ENCODE results near the gene ARMH4. TPM values are rescaled to one million over a fixed set of nuclear protein-coding genes. Genes with fewer than 3 reads are reported as not detected.
A peak's percentile ranks its signal among the peaks of the same experiment; 100 is the strongest.
"Not testable (repeated sequence)": the region's sequence is repeated elsewhere in the genome, so short reads cannot be mapped to it uniquely, and the experiment has no call there.

Gene ARMH4
- total RNA-seq, 1 donor from 2014 or later: 1.5 TPM

DNA sequence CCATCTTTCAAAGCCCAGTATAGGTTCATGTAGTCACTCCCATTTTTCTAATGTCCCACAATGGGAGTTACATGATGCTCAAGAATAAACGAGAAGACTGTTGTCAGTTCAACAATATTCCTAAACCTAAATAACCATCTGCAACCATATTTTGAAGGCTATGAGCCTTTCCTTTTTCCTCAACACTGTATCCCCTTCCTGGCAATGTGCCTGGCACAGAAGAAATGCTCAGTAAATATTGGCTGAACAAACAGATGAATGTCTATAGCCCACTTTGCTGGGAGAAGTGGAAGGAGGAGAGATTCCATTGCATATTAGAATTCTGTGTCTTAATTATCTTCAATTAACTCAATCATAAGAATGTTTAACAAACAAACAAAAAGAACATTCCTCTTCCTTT, 6.1 kb downstream of the ARMH4 start:
- DNase-seq (ENCODE audit: low read depth, low spot score): no peak

DNA sequence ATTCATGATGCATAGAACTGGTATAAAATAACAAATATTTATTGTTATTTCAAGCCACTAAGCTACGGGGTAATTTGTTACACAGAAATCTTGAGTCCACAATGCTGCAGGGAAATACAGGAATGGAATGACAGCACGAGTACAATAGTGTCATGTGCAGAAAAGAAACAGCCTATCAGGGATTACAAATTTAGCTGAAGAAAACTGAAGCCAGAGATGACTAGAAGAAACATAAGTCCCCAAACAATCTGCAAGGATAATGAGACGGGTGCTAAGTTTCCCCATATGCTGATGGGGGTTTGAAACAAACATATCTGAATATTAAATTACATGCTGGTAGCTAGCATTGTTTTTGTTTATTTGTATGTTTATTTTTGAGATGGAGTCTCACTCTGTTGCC, 8.9 kb downstream of the ARMH4 start:
- DNase-seq (ENCODE audit: low read depth, low spot score): no peak

DNA sequence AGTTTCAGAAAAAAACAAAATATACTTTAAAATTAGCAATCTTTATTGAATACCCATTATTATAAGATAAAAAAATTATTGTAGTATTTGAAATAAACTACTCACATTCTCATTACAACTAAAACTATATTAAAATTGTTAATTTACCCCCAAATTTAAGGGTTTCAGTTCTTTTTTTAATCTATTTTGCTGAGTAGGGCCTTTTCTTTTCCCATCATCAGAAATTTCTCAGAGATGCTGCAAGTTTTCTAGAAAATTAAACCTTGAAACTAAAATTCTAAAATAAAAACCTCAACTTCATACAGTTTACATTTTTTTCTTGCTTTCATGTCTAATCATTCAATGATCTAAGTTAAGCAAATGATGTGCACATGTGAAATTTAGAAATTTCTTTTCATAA, 10.1 kb downstream of the ARMH4 start:
- DNase-seq (ENCODE audit: low read depth, low spot score): no peak

DNA sequence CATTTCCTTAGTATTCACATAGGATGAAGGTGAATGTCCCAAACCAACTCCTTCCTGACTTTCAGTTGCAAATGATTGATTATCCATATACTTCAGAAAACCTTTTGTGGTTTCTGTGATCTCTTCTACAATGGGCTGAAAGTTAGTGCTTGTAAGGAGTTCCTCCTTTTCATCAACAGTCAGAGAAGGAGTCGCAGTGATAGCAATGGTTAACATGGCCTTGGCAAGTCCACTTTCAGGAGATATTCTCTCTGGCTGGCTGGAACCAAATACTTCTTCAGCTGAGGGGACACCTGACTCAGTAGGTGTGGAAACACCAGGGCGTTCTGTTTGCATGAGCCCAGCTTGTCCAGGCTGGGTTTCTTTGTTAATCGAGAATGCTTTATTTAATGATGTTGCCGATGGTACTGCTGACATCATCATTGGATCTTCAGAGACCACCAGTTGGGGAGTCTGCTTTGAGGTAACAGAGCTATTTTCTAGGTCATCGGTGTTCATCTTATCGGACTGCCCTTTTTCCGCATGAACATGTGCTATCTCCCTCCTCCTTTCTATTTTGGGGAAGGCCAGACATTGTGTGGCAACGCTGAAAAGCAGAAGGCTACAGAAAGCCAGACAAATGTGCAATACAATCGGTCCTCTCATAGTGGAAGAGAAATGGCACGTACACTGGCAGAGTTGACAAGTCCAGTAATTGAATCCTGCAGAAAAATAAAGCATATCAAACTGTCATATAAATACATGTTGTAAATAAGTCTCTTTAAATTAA, 13.1 kb downstream of the ARMH4 start:
- DNase-seq (ENCODE audit: low read depth, low spot score): no peak

DNA sequence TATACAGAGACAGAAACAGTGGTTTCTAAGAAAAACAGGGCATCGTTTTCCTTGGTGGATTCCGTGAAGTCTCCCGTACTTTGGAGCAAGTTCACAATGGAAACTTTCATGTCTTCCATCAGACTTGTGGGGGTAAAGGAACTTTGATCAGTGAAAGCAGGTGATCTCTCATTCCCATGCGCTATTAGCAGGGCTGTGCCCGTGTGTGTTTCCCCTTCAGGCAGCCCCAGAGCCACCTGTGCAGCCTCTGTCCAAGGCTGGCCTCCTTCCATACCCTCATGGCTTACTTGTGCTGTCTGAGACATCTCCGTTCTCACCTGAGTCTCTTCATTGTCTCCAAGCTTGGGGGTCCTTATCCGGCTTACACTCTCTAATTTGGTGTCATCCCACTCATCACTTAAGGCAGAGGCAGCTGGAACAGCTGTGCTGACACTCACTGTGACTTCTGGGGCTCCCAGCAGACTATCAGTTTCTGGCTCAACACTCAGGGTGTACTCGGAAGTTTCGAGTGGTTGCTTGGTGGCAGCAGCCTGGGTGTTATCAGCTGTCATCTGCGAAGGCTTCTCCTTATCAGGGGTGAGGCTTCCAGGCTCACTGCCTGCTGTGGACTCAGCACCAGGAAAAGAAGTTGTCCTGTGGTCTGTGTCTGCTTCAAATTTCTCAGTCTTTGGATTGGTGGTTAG, 13.8 kb downstream of the ARMH4 start:
- no peak for DNase-seq (ENCODE audit: low read depth, low spot score)

DNA sequence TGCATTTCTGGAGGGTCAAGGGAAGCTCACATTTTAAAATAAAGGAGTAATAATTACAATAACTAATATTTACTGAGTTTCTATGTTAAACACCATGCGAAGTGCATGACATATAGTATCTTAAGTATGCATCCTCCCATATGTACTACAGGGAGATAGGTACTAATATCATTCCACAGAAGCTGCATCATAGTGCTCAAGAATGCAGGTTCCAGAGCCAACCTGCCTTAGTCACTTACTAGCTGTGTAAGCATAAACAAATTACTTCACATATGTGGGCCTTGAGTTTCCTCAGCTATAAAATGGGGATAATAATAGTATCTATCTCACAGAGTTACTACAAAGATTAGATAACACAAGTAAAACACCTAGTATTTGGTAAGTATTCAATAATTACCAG, 18.3 kb downstream of the ARMH4 start:
- no peak for DNase-seq (ENCODE audit: low read depth, low spot score)

DNA sequence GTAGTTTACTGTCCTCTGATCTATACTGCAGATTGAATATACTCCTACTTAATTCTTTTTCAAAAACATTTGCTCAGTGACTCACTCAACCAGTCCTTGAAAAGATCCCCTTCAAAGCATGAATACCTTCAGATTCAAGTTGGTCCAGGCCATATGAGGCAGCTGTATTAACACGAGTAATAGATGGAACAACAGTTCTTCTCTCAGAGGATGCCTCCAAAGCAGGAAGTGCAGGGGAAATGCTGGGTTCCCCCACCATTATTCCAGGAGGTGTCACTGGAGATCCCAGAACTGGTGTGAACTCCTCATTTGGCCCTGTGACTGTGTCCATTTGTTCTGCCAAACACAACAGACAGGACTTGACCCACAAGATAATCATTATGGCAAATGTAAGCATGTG, 20.6 kb downstream of the ARMH4 start:
- no peak for DNase-seq (ENCODE audit: low read depth, low spot score)

DNA sequence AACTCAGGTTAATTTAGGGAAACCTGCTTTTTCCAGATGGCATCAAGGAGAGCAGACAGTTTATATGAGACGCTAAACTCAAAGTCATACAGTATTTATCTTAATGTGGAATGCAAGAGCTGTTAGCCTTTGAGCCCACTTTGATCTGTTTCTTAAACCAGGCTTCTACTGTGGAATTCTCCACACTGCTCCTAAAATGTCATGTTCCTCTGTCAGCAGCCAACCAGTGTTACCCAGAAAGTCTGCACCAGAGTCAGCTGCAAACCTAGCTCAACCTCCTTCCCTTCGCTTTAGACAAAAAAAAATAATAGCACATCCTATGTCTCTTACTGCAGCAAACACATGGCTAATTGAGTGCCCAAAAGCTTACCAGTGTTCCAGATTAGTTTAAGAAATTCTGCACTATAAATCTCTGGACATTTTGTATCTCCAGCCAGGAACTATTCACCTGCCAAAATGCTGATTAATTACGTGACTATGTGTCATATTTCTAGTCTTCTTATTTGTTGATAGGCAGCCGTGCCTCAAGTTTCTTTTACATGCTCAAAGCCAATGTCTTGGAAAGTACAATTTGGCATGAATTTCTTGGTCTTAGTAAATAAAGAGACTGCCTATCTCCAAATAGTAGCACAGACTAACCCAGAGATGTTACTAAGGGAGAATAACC, 21.8 kb downstream of the ARMH4 start:
- DNase-seq (ENCODE audit: low read depth, low spot score): no peak

DNA sequence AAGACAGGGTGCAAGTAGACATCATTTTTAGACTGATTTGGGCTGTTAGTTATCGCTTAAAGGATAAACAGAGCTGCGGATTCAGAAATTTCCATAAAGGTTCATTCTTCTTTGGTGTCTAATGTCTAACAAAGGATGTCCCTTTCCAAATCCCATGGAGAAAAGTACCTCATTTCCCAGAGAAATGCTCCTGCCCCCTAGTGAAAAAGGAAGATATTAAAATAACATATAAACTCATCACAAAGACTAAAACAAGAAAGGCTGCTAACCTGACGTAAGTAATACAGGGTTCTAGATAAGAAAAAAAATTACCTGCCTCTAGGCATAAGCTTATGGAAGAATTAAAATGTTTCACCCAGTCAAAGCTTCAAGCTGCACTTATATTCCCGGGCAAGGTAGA, 22.8 kb downstream of the ARMH4 start:
- no peak for DNase-seq (ENCODE audit: low read depth, low spot score)

DNA sequence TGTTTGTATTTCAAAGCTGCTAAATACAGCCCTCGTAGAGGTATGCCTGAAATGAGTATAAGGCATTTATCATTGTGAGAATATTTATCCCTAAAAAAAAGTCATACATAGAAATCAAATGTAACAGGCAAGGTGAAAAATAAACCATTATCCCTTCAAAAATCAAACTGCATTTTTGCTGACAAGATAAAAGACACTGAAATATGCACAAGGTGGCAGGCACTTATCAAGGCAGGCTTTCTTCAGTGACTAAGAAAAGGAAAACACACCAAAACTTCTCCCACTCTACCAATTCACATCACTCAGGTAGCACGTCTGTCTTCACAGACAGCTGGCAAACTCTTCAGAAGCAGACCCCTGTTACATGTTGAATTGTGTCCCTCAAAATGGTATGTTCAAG, 23.6 kb downstream of the ARMH4 start:
- DNase-seq (ENCODE audit: low read depth, low spot score): no peak

DNA sequence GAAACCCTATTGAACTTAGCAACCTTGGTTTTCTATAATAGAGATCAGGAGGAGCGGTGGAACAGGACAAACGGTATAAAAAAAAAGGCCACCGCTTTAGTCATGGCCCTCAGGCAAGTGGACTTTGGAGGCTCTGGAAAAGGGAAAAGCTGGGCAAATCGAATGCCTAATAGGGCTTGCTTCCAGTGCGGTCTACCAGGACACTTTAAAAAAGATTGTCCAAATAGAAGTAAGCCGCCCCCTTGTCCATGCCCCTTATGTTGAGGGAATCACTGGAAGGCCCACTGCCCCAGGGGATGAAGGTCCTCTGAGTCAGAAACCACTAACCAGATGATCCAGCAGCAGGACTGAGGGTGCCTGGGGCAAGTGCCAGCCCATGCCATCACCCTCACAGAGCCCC, 29.5 kb downstream of the ARMH4 start:
- not testable (repeated sequence) for DNase-seq (ENCODE audit: low read depth, low spot score)

DNA sequence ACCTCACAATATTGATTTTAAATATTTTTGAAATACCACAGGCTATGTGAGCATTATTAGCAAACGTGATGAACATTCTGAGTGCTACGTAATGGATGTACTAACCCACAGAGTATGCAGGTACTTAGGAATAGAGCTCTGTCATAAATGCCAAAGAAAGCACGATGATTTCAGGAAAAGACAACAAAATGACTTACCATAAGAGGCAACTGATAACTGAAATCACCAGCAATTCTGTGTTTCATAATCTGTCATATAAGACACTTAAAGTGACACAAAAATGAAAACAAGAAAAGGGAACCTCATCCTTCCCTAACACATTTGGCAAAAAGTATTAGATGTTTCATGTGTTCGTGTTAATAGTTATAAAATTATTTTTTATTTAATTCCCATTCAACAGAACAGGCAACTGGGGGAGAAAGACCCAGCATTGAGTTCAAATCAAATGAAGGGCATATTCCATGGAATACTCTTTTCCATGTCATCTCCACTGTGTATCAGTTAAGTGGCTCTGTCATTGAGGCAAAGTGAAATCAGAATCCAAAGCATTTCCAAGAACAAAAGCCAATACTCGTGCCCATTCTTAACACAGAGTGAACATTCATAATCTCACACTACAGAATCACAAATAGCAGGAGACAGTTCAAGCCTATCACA, 30.4 kb downstream of the ARMH4 start:
- no peak for DNase-seq (ENCODE audit: low read depth, low spot score)

DNA sequence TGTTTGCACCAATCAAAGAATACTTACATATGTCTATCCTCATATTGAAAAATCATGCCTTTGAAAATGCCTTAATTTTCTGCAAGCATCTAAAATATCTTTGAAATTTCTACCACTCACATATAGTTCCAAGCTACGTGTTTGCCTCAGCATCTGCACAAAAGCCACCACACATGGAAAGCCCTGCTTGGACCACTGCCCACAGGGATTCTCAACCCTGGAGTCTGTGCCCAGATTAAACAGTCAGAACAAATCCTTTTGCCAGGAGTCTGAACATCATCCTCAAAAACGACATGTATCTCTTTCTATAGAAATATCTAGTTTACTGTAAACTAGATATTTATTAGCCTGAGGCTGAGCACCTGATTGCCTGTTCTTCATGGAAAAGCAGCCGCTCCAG, 32.6 kb downstream of the ARMH4 start:
- no peak for DNase-seq (ENCODE audit: low read depth, low spot score)

DNA sequence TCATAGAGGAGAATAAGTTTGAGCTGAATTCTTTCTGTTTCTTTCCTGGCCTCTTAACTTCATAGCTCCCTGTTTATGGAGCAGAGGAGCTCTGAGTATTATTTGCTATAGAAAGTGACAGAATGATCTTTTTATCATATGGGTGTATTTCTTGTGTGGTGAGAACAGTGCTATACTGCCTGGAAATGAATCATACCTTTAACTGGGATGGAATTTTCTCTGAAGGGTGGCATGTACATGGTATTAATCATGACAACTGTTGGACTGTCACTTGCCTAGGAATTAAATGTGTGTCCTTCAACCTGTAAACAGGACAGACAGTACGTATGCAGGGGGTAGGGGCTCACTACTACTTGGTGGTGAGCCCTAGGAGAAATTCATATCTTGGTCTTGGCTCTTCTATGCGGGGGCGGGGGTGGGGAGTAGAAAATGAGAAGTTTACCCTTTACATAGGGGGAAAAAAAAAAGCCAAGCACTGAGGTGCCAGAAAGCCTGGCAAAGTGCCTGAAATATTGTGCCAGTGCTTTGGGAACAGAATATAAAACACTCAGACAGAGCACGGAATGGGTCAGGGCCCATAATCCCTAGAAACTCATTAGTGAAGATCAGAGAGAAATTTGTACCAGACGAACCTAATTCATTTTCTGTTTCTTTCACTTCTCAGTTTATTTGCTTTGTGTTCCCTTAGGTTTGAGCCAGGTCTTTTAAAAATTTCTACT, 33.8 kb downstream of the ARMH4 start:
- DNase-seq (ENCODE audit: low read depth, low spot score): no peak

DNA sequence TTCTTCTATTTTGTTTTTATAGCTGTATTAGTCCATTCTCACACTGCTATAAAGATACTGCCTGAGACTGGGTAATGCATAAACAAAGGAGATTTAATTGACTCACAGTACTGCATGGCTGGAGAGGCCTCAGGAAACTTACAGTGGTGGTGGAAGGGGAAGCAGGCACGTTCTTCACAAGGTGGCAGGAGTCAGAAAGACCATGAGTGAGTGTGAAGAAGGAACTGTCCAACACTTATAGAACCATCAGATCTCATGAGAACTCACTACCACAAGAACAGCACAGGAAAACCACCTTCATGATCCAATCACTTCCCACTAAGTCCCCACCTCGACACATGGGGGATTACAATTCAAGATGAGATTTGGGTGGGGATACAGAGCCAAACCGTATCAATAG, 42.3 kb downstream of the ARMH4 start:
- DNase-seq (ENCODE audit: low read depth, low spot score): no peak

DNA sequence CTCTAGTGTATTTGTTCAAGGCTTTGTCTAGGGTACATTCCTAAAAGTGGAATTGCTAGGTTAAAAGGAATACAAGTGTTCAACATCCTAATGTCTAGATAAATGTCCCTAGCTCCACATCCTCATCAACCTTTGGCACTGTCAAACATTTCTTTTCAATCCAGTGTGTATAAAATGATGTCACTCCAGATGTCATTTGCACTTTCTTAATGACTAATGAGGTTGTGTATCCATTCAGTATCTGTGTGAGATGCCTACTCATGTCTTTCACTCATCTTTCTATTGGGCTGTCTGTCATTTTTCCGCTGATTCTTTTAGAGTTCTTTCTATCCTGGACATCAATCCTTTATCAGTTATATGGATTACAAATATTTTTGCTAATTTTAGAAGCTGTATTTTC, 43.3 kb downstream of the ARMH4 start:
- DNase-seq (ENCODE audit: low read depth, low spot score): no peak

DNA sequence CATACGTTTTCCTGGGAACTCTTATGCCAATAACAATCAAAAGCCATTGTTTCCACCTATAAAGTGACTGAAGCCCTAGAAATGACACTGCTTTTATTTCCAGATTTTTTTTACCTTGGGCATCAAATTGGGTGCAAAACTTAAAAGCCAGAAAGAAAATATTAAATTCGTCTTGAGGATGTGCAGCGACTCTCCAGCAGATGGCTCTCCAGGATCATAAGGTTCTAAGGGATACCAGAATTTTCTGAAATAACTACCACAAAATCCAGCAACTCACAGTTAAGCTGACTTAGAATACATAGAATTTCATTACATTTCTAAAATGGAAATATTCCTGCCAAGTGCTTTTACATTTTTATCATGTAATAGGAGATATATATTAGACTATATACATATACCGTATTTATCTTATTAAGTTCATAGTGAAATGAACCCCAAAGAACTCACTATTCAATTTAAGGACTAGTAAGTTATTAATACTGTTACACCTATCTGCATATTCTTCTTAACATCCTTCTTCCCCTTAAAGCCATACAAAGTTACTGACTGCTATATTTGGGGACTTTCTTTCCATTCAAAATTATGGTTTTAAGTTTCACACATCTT, 44.0 kb downstream of the ARMH4 start:
- DNase-seq (ENCODE audit: low read depth, low spot score): peak; percentile 22

DNA sequence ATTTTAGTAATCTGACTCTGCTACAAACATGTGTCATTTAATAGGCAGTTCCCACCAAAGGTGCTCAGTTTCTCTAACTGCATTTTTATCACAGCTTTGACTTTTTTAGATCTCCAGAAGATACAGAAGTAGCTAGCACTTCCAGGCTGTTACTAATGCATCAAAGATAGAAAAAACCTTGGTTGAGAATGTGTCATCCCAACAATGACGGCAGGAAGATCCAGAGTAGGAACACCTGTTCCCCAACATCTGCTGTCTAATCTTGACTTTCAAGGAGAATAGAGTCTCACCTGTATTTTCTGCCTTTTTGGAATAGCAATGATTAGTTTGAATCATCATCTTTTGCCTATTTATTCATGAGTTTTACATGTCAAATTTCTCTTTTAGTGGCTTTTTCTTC, 45.0 kb downstream of the ARMH4 start:
- no peak for DNase-seq (ENCODE audit: low read depth, low spot score)

DNA sequence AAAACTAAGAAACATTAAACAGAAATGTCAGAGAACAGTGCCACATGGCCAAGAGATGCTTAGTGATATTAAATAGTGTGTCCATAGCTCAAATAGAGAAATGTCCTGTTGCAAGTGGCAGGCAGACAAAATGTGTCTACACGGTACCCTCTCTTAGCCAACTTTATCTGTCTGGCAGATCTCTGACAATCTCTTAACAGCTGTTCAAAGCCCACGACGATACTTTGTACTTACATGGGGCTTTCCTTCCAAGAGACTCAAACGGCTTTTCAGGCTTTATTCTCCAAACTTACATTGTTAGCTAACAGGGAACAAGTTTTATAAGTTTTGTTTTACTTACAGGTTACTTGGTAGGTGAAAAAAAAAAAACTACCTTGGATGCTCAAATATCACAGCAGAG, 45.6 kb downstream of the ARMH4 start:
- no peak for DNase-seq (ENCODE audit: low read depth, low spot score)

DNA sequence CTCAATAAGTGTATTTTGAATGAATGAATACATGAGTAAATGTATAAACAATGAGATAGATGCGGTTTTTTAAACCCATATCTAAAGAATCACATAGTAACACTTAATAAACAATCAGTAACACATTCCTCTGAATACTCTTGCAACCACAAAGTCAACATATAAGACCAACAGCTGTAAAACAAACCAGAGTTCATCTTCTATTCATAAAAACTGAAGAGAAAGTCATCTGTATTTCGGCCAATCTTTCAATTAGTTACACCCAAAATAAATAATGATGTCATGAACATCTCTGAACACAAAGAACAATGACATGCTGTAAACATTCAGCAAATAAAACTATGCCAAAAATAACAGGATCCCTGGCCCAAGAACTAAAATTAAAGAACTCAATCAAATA, 47.2 kb downstream of the ARMH4 start:
- peak; percentile 24 for DNase-seq (ENCODE audit: low read depth, low spot score)

DNA sequence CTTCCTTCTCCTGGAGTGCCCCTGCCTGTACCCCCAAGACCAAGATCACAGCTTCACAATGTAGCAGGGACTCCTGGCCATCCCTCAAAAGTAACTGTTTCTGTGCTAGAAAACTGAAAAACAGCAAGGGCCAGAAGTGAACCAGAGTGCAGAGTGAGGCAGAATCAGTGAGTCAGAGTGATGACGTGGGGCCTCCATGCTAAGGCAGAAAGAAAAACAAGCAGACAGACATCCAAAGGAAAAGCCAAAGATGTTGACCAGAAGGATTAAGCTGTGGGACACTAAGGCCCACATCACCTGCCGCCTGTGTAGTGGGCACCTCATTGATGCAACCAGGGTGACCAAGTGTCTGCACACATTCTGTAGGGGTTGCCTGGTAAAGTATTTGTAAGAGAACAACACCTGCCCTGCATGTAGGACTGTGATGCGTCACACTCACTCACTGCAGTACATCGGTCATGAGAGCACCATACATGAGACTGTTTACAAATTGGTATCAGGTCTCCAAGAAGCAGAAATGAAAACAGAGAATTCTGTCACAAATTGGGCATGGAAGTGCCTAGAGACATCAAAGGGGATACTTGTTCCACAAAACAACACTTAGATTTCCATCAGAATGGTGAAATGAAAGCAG, 51.2 kb downstream of the ARMH4 start:
- DNase-seq (ENCODE audit: low read depth, low spot score): peak; percentile 3

Data from pulmonary artery endothelial cell (primary cell).